HEK293T (cell line): Measurements from ENCODE around the gene NUSAP1.
"Not testable (repeated sequence)": the region's sequence is repeated elsewhere in the genome, so short reads cannot be mapped to it uniquely, and the experiment has no call there.

Experiments
- CTCF ChIA-PET: fragments of 350-600 bp; formaldehyde crosslinking; extraction: SDS; loops from one replicate; lab custom pipeline; 2021; ENCODE audit warnings: antibody characterized with exemption, inconsistent platforms; lab: Yijun Ruan, JAX
- POLR2A ChIA-PET: fragments of 350-600 bp; formaldehyde crosslinking; extraction: SDS; loops from one replicate; lab custom pipeline; 2020; ENCODE audit warnings: antibody characterized with exemption, inconsistent platforms; lab: Yijun Ruan, JAX
- DNase-seq: peaks from one replicate; pipeline ENCODE4 v3.0.0; 2012; ENCODE audit warnings: mixed read lengths; ENCODE audit errors: extremely low spot score
- ARNT ChIP-seq: fragments of 450-650 bp; IDR thresholded peaks from 2 replicates; pipeline ENCODE4 v1.6.1; 2017; ENCODE audit warnings: mild to moderate bottlenecking
- BHLHE40 ChIP-seq: fragments of 450-650 bp; IDR thresholded peaks from 2 replicates; pipeline ENCODE4 v1.6.1; 2016; ENCODE audit warnings: mild to moderate bottlenecking, moderate library complexity, borderline replicate concordance
- CTBP1 ChIP-seq: fragments of 450-650 bp; IDR thresholded peaks from 2 replicates; pipeline ENCODE4 v1.6.1; 2016; ENCODE audit warnings: borderline replicate concordance
- ELF4 ChIP-seq: fragments of 450-650 bp; IDR thresholded peaks from 2 replicates; pipeline ENCODE4 v1.6.1; 2017; ENCODE audit warnings: antibody characterized with exemption
- FOXA1 ChIP-seq: fragments of 450-650 bp; IDR thresholded peaks from 2 replicates; pipeline ENCODE4 v1.6.1; 2016; ENCODE audit warnings: mild to moderate bottlenecking
- FOXK2 ChIP-seq: fragments of 450-650 bp; IDR thresholded peaks from 2 replicates; pipeline ENCODE4 v1.6.1; 2016; ENCODE audit warnings: mild to moderate bottlenecking
- FOXM1 ChIP-seq: fragments of 450-650 bp; IDR thresholded peaks from 2 replicates; pipeline ENCODE4 v1.6.1; 2017; ENCODE audit warnings: mild to moderate bottlenecking, borderline replicate concordance
- HDGF ChIP-seq: fragments of 450-650 bp; IDR thresholded peaks from 2 replicates; pipeline ENCODE4 v1.6.1; 2017; ENCODE audit warnings: antibody characterized with exemption, borderline replicate concordance
- L3MBTL2 ChIP-seq: fragments of 450-650 bp; conservative IDR thresholded peaks from 2 replicates; pipeline ENCODE4 v1.6.1; 2016; ENCODE audit warnings: mild to moderate bottlenecking
- LEF1 ChIP-seq: fragments of 450-650 bp; IDR thresholded peaks from 2 replicates; pipeline ENCODE4 v1.6.1; 2017; ENCODE audit warnings: mild to moderate bottlenecking, borderline replicate concordance
- NFRKB ChIP-seq: fragments of 450-650 bp; IDR thresholded peaks from 2 replicates; pipeline ENCODE4 v1.6.1; 2016; ENCODE audit warnings: mild to moderate bottlenecking, moderate library complexity
- SP1 ChIP-seq: fragments of 450-650 bp; IDR thresholded peaks from 2 replicates; pipeline ENCODE4 v1.6.1; 2017
- SUZ12 ChIP-seq: fragments of 450-650 bp; IDR thresholded peaks from 2 replicates; pipeline ENCODE4 v1.6.1; 2016; ENCODE audit warnings: mild to moderate bottlenecking
- TARDBP ChIP-seq: fragments of 450-650 bp; IDR thresholded peaks from 2 replicates; pipeline ENCODE4 v1.6.1; 2016
- ZNF384 ChIP-seq: fragments of 450-650 bp; IDR thresholded peaks from 2 replicates; pipeline ENCODE4 v1.6.1; 2016
- TF ChIP-seq, protein P1 (sequence below): fragments of 450-650 bp; IDR thresholded peaks from 2 replicates; pipeline ENCODE4 v1.6.1; 2016

NUSAP1 gene

DNA sequence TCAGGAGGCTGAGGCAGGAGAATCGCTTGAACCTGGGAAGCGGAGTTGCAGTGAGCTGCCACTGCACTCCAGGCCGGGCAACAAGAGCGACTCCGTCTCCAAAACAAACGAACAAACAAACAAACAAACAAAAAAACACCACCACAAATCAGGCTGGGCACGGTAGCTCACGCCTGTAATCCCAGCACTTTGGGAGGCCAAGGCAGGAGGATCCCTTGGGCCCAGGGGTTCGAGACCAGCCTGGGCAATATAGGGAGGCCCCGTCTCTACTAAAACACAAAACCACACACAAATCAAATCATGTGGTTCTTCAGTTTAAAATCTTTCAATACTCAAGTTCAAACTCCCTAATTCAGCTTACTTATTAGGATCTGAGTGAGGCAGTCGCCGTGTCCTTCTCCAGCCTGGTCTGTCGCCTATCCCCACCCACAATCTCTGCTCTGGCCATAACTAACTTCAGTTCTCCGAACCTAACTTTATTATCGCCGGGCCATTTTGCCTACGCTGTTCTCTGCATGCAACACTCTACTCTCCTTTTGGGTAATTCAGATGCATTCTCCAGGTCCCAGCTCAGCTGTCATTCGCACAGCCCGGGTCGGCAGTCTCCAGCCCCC is 83.6 kb downstream of the NUSAP1 start:
- DNase-seq: no peak
- TF ChIP-seq FOXK2: no peak
- no peak for TF ChIP-seq ARNT
- CTCF ChIA-PET: no interaction called here
- POLR2A ChIA-PET: interaction anchor here (1.0 to 2.1 kb wide), 2 partner anchors 10 to 14 kb away, joined by 4 to 8 read pairs; no protein-coding TSS in a partner anchor

DNA sequence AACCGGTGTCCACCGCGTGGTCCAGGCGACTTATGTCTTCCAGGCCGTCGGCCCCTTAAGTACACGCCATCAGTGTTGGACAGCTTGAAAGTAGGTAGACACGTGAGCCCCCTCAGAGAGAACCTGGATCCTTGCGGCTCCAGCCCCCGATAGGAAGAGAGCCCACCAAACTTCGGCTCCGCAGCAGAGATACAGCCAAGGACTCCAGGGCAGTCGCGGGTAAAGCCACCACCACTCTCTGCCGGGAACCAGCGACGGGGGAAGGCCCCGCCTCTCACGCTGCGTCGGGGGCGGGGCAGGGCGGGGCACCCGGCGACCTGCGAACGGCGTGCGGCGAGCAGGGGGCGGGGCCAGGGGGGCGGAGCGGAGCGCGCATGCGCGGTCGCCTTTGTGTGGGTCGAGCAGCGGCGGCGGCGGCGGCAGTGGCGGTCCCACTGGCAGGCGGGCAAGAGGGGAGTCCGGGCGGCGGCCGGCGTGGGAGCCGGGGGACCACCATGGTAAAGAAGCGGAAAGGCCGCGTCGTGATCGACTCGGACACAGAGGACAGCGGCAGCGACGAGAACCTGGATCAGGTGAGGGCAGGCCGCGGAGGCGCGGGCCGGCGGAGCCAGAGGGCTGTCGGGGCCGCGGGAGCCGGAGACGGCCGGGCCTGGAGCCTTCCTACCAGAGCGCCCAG is 84.2 kb downstream of the NUSAP1 start, which contains the start of gene RTF1:
Gene RTF1, plus strand, starts transcription at position 354 of the 676 bp plus-strand sequence. Its CDS starts 21 bp downstream, at position 375.
- DNase-seq: peak; percentile 92
- ChIA-PET CTCF (no interaction called here), POLR2A (interaction anchor here (1.0 to 2.1 kb wide), 2 partner anchors 11 to 15 kb away, joined by 4 to 8 read pairs; no protein-coding TSS in a partner anchor)

DNA sequence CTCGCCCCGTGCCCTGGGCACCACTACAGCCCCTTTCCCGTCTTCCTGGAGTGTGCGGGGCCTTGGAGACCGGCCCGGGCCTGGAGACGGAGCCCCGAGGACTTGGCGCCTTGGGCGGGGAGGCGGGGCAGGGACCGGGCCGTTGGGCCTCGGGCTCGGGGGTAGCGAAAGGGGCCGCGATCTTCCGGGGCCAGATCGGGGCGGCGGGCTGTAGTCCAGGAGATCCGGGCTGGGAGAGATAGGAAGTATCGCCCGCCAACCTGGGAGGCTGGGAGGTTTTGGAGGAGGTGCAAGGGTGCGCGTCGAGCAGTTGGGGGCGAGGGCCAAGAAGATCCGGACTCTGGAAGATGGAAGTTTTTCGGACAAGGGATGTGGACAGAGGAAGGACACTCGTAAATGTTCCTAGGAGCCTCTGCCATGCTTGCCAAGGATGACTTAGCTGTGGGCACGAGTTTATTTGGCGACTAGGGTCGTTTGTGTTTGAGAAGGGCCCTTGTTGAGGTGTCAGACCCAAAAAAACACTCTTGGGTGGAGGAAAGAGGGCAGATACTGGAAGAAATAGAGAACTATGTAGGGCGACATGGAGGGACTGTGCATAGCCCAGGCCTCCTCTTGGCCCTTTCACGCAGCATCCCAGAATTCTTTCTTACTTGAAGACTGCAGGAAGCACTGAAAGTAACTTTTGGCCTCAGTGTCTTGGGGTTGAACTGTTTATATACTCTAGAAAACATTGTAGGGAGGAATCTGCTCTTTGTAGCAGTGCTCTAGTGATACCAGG is 84.9 kb downstream of the NUSAP1 start:
- no peak for DNase-seq
- TF ChIP-seq ELF4: no peak
- no peak for TF ChIP-seq FOXM1
- no peak for TF ChIP-seq FOXA1
- TF ChIP-seq L3MBTL2: 0 out of 2 replicates have a peak, but pooled peaks have one; percentile 22
- CTCF ChIA-PET: no interaction called here
- POLR2A ChIA-PET: no interaction called here

More for the DNA sequence above, 84.2 kb downstream of the NUSAP1 start, which contains the start of gene RTF1:
- TF ChIP-seq L3MBTL2 (peak; percentile 72; the same call in 1 of the 2 replicates), ZNF384 (no peak)

DNA sequence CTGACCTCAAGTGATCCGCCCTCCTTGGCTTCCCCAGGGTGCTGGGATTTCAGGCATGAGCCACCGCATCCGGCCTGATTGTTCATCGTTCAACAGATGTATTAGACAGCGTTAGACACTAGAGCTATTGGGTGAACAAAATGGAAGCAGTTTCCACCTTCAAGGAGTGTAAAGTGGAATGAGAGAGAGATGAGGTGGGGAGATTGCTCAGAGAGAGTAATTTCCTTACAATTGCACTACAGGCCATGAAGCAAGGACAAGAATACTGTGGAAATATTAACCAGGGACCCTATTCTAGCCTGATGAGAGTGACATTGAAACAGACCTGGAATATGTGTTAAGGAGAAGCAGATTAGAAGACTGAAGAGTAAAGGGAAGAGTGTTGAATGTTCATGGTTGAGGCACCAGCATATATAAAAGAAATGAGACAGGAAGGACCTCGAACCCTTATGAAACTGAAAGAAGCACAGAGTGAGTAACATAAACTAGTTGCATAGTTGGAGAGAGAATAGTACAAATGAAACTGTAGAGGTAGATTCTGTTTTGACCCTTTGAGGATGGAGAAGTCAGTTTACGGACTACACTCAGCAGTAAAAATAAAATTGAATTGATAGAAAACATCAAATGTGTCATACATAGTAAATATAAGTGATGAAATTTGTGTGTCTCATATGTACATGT is 91.4 kb downstream of the NUSAP1 start:
- no peak for DNase-seq
- TF ChIP-seq L3MBTL2: no peak
- no peak for TF ChIP-seq ARNT
- no peak for TF ChIP-seq SUZ12
- no peak for TF ChIP-seq TARDBP
- TF ChIP-seq ELF4: no peak
- TF ChIP-seq, protein P1, sequence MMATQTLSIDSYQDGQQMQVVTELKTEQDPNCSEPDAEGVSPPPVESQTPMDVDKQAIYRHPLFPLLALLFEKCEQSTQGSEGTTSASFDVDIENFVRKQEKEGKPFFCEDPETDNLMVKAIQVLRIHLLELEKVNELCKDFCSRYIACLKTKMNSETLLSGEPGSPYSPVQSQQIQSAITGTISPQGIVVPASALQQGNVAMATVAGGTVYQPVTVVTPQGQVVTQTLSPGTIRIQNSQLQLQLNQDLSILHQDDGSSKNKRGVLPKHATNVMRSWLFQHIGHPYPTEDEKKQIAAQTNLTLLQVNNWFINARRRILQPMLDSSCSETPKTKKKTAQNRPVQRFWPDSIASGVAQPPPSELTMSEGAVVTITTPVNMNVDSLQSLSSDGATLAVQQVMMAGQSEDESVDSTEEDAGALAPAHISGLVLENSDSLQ: no peak
- TF ChIP-seq FOXK2: no peak
- TF ChIP-seq SP1: no peak
- no peak for TF ChIP-seq HDGF
- no peak for TF ChIP-seq ZNF384
- TF ChIP-seq CTBP1: no peak
- no peak for TF ChIP-seq FOXM1
- no peak for TF ChIP-seq FOXA1
- TF ChIP-seq LEF1: no peak
- no peak for TF ChIP-seq BHLHE40
- no peak for TF ChIP-seq NFRKB
- CTCF ChIA-PET: no interaction called here

DNA sequence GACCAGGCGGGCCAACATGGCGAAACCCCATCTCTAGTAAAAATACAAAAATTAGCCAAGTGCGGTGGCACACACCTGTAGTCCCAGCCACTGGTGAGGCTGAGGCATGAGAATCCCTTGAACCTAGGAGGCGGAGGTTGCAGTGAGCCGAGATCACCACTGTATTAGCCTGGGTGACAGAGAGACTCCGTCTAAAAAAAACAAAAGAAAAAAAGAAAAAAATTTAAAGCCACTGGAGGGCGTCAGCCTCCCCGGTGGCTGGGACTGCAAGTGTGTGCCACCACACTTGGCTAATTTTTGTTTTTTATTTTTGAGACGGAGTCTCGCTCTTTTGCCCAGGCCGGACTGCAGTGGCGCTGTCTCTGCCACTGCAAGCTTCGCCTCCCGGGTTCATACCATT is 92.1 kb downstream of the NUSAP1 start:
- CTCF ChIA-PET: no interaction called here
- TF ChIP-seq LEF1 (no peak), FOXK2 (no peak), CTBP1 (no peak), L3MBTL2 (no peak), ARNT (no peak), TARDBP (no peak), ZNF384 (no peak), HDGF (no peak), BHLHE40 (no peak)
- TF ChIP-seq, protein P1: no peak

More for the DNA sequence above, 91.4 kb downstream of the NUSAP1 start:
- POLR2A ChIA-PET: no interaction called here

DNA sequence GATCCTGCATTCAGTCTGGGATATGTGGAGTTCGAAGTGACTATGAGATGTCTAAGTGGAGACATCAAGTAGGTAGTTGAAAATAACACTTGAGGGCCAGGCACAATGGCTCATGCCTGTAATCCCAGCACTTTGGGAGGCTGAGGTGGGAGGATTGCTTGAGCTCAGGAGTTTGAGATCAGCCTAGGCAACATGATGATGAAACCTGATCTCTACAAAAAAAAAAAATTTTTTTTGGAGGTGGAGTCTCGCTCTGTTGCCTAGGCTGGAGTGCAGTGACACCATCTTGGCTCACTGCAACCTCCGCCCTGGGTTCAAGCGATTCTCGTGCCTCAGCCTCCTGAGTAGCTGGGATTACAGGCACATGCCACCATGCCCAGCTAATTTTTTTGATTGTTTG is 93.2 kb downstream of the NUSAP1 start:
- CTCF ChIA-PET, DNase-seq, POLR2A ChIA-PET: not testable (repeated sequence)

More for the DNA sequence above, 92.1 kb downstream of the NUSAP1 start:
- POLR2A ChIA-PET: no interaction called here
- no peak for DNase-seq
